ENCODE results near the gene RCN1. TPM values are rescaled to one million over a fixed set of nuclear protein-coding genes. Genes with fewer than 3 reads are reported as not detected.
"Not testable (repeated sequence)": the region's sequence is repeated elsewhere in the genome, so short reads cannot be mapped to it uniquely, and the experiment has no call there.

RCN1 gene
- total RNA-seq (2014; rRNA removed; shearing (Covaris generic)), result 254 and 283 TPM in 2 replicates

DNA sequence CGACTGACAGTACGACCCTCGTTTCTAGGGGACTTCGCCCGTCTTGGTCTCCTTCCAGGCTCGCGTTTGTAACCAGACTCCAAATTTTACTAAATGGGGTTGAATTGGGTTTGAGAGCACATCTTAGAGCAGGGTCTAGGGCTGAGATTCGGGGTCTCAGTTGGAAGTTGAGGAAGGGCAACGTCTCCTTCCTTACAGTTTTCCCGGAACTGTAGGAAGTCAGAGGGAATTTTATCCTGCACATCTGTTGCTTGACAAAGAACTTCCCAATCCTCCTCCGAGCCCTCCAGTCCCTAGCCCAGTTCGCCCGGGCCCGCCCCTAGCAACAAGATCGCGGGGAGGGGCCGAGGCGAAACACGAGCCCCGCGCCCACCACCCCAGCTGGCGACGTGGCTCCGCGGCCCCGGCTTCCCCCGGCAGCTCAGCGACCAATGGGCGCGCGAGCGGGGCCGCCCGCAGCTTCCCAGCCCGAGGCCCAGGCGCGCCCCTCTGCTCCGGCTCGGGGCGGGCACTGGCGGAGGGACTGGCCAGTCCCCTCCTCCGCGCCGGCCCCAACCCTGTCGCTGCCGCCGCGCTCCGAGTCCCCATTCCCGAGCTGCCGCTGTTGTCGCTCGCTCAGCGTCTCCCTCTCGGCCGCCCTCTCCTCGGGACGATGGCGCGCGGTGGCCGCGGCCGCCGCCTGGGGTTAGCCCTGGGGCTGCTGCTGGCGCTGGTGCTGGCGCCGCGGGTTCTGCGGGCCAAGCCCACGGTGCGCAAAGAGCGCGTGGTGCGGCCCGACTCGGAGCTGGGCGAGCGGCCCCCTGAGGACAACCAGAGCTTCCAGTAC is at the start of gene RCN1:
RCN1 (plus strand) TSS at position 530 of the 826 bp plus-strand sequence; CDS start at position 653, 123 bp downstream.
- peak; percentile 68 for DNase-seq (ENCODE audit: low spot score)

- DNase-seq (ENCODE audit: low spot score), result no peak
Measured at GRCh38 chr11:32043737-32044136, 47.1 kb upstream of the RCN1 start.

DNA sequence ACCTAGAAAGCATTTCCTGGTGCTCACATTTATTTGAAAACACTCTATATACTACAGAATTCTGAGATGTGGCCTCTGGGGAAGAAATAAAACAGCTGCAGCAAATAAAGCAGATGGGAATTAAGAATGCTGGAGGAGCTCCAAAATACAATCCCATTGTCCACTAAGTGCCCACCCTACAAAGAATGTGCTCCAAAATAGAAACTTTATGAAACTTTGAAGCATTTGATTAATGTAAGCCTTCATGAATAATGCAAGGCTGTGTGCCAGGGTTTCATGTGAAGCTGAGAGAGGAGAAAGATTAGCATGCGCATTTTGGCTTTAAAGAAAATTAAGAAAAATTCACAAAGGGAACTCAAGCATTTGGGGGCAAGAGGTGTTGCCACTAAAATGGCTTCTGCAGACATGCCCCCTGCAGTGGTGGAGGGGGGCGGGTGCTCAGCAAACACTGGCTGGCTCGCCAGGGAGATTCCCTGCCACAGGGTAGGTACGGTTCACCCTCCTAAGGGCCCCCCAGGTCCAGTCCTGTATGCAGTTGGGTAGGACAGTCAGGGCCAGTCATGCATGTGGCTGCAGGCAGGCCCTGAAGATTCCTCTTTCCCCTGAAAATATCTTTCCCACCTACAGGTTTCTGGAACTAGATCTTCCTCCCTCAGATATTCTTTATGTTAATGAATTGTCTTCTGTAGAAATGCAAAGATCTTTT is 46.6 kb upstream of the RCN1 start:
- DNase-seq (ENCODE audit: low spot score), result no peak

DNA sequence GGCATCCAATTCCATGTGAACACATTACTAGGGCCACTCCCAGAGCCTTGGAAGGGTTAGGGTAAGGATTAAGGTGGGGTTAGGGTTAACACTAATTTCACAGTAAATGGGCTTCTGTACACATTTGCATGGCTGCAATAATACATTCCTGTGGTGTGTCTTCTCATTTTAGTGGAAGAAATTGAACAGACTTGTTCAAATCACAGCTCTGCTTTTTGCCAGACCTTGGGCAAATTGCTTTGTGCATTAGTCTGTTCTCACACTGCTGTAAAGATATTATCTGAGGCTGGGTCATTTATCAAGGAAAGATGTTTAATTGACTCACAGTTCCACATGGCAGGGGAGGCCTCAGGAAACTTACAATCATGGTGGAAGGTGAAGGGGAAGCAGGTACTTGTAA is 45.4 kb upstream of the RCN1 start:
- DNase-seq (ENCODE audit: low spot score), result no peak

GRCh38 chr11:32050264-32050663 is 40.6 kb upstream of the RCN1 start:
- DNase-seq (ENCODE audit: low spot score), result no peak

DNA sequence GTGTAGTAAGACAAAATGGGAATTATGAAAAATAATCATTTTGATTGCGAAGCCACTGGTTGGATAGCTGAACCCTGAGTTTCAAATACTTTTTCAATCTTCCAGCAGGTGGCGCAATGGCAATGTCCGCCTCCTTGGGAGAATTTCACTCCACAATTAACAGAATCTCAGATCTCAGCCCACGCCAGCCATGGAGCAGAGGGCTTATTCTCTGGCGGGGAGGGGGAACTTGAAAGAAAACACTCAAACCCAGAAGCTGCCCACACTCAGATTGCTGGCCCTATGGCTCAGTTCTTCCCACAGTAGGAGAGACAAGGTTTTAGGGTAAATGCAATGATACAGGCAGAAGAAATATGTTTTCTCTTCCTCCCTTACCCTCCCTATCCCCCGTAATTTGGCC is 38.7 kb upstream of the RCN1 start:
- peak; percentile 52 for DNase-seq (ENCODE audit: low spot score)

- no peak for DNase-seq (ENCODE audit: low spot score)
Measured at GRCh38 chr11:32053151-32053888, 37.6 kb upstream of the RCN1 start.

- DNase-seq (ENCODE audit: low spot score), result no peak
Measured at GRCh38 chr11:32055861-32056260, 35.0 kb upstream of the RCN1 start.

GRCh38 chr11:32056438-32056837 is 34.4 kb upstream of the RCN1 start:
- DNase-seq (ENCODE audit: low spot score), result peak; percentile 96

GRCh38 chr11:32059686-32060462 is 31.0 kb upstream of the RCN1 start:
- DNase-seq (ENCODE audit: low spot score), result no peak

- DNase-seq (ENCODE audit: low spot score), result no peak
Measured at GRCh38 chr11:32062540-32062939, 28.3 kb upstream of the RCN1 start.

DNA sequence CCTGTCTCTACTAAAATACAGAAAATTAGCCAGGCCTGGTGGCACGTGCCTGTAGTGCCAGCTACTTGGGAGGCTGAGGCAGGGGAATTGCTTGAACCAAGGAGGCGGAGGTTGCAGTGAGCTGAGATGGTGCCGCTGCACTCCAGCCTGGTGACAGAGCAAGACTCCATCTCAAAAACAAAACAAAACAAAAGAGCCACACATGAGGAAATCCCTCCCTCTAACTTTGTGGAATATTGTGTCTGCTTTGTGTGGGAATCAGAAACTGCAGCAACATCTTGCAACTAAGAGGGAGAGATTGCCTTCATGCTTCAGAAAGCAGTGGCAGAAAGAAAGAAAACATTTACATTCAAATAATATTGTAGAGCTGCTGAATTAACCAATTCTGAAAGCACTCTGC is 27.8 kb upstream of the RCN1 start:
- DNase-seq (ENCODE audit: low spot score), result not testable (repeated sequence)

GRCh38 chr11:32065865-32066629 is 24.8 kb upstream of the RCN1 start:
- DNase-seq (ENCODE audit: low spot score), result no peak

DNA sequence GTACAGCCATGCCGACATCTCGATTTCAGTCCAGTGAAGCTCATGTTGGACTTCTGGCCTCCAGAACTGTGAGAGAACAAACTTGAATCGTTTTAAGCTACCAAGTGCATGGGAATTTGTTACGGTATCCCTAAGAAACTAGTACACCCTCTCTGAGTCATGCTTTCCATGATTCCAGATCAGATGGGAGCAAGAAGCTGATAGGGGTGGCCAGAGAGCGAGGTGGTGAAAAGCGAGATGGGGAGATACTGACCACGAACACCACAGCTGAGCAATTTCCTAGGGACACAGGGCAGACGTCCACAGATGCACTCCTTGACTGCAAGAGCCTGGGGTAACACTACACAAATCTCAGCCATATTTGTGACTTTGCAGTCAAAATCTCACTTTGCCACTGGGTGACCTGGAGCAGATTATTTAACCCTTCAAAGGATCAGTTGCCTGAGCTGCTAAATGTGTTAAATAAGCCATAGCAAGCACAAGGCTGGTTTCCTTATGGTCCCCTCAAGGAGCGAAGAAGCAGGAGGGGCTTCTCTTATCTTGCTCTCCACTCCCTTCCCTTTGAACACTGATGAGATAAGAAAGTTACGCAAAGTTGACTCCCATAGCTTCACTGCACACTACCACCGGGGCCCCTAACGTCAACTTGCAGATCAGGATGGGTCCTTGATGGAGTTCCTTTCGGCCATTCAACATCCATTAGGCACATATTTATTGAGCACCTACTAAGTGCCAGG is 22.6 kb upstream of the RCN1 start:
- DNase-seq (ENCODE audit: low spot score), result no peak

DNA sequence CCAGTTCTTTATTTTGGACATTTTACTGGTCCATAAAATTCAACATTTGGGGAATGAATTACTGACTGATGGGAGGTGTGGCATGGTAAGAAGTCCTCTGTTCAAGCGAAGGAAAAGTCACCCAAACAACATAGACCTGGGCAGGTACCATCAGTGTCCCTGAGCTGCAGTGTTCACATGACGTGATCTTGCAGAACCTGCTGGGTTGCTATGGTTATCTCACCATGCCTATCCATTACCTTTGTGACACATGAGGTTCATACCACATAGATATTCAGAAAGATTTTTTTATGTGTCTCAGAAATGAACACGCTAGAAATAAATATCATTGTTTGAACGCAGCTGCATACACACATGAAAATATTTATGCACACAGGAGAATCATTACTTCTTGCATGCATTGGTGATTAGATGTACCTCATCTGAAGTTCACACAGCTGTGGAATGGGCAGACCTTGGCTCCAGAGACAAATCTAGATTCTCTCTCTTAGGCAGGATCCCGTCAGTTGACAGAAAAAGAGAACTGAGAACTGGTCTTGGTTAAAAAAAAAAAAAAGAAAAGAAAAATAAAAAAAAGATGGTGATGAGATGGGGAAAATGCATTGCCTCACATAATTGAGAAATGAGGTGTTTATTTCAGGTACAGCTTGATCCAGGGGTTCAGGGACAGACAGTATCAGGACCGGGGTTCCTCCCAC is 21.4 kb upstream of the RCN1 start:
- DNase-seq (ENCODE audit: low spot score), result no peak

DNA sequence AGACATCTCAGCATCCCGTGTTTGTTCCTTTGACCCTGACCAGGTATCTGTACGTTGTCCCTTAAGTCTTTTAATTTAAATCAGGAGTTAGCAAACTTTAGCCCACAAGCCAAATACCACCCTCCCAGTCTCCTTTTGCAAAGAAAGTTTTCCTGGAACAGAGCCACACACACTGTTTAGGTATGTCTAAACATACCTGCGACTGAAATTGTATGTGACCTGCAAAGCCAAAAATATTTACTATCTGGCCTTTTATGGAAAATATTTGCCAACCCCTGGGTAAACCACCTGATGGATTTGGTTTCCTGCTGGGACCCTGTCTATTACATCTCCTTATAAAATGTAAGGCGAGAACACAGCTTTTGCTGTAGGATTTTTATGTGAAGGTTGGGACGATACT is 20.2 kb upstream of the RCN1 start:
- DNase-seq (ENCODE audit: low spot score), result no peak

DNA sequence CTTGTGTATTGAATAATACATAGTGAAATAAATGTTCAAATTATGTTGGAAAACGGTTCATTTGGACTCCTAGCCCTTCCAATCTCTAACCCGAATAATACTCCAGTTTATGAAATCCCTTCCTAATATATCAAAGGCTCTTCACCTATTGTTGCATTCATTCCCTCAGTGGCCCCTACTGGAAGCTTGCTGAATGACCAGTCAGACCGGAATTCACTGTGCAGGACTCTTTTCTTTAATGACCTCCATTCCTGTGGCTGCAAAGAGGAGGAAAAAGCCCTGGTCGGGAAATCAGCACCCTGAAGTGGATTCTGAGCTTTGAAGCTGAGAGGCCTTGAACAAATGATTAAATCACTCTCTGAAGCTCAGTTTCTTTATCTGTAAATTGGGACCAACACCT is 19.1 kb upstream of the RCN1 start:
- peak; percentile 60 for DNase-seq (ENCODE audit: low spot score)

DNA sequence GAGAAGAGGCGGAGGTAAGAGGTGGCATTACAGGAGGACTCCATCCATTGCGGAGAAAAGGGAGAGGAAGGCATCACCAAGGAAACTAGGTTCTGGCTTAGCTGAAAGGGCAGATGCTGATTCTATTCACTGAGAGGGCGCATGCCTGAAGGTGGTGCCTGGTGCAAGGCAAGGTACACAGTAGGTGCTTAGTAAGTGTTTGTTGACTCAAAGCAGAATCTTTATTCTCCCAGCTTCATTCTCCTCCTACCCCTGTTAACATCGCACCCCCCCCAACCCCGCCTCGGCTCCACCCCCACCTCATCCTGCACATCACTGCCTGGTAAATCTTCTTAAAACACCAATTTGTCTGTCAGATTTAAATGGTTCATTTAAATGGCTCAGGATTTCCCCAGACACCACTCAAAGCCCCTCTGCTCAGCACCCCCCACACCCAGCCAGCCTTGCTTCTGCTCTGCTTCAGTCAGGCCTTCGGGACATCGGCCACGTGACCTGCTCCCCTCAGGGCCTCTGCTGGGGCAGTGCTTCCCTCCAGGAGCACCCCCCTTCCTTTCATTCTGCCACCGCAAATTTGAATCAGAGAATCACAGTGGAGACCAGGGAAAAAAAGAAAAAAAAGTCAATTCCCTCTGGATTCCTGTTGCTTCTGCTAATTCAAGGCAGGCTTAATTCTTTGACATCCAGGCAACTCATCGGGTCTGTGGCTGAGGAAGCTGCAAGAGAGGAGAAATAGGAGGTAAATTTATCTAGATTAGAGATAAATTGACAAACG is 17.8 kb upstream of the RCN1 start:
- no peak for DNase-seq (ENCODE audit: low spot score)

DNA sequence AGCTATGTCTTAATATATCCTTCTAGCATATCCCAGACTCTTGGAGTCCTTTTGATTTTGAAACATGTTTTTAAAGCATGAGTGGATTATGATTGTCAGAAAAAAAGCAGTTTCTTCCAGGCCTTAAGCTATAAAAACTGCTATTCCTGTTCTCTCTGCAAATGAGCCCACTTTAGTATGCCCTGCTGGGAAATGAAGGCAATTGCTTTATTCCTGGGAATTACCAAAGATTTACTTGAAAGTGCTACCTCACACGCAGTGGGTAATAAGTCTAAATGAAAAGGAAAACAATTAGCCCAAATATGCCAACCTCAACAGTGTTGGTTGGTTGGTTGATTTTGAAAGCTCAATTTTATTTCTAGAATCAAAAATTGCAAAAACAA is 17.2 kb upstream of the RCN1 start:
- DNase-seq (ENCODE audit: low spot score), result no peak

All from H4 (cell line).